WTC11 (cell line): ENCODE measurements around the gene CHST7. TPM values are rescaled to one million over a fixed set of nuclear protein-coding genes. Genes with fewer than 3 reads are reported as not detected.

Source experiments
- ATAC-seq: fragments of 200-7000 bp; cut with Tn5 transposase; 2 replicates; pipeline ENCODE4 v1.10.0; 2021; ENCODE audit warnings: mild to moderate bottlenecking, moderate library complexity
- CTCF ChIA-PET: fragments of 300-600 bp; sonication (Branson Sonifier 250); formaldehyde crosslinking; loops from one replicate; lab custom pipeline; 2021; ENCODE audit warnings: antibody characterized with exemption; lab: Charles Lee
- POLR2A ChIA-PET: fragments of 350-600 bp; sonication (Branson Sonifier 250); formaldehyde crosslinking; loops from one replicate; lab custom pipeline; 2021; ENCODE audit warnings: antibody characterized with exemption; lab: Charles Lee
- DNase-seq: peaks from one replicate; pipeline ENCODE4 v3.0.0; 2021; ENCODE audit warnings: low spot score
- H3K27ac Mint-ChIP-seq: 2 replicates; pipeline ENCODE4 v1.8.0; 2021; ENCODE audit warnings: mixed read lengths
- H3K27me3 Mint-ChIP-seq: 2 replicates; pipeline ENCODE4 v1.8.0; 2021; ENCODE audit warnings: low read depth, mild to moderate bottlenecking, moderate library complexity, mixed read lengths
- H3K36me3 Mint-ChIP-seq: 2 replicates; pipeline ENCODE4 v1.8.0; 2021; ENCODE audit warnings: mixed read lengths
- H3K4me1 Mint-ChIP-seq: 2 replicates; pipeline ENCODE4 v1.8.0; 2022; ENCODE audit warnings: mixed read lengths
- H3K4me3 Mint-ChIP-seq: 2 replicates; pipeline ENCODE4 v1.8.0; 2021; ENCODE audit warnings: mild to moderate bottlenecking, moderate library complexity, mixed read lengths
- H3K9me3 Mint-ChIP-seq: 2 replicates; pipeline ENCODE4 v1.8.0; 2021; ENCODE audit warnings: mixed read lengths
- ATF1 ChIP-seq: sonication (generic); formaldehyde crosslinking; IDR thresholded peaks from 2 replicates; pipeline ENCODE4 v1.8.1; 2023; ENCODE audit warnings: mild to moderate bottlenecking, moderate library complexity, missing genetic modification reagents
- ATF6 ChIP-seq: sonication (generic); formaldehyde crosslinking; IDR thresholded peaks from 2 replicates; pipeline ENCODE4 v1.8.1; 2023; ENCODE audit warnings: mild to moderate bottlenecking, missing genetic modification reagents
- CREB1 ChIP-seq: sonication (generic); formaldehyde crosslinking; IDR thresholded peaks from 2 replicates; pipeline ENCODE4 v1.8.0; 2023; ENCODE audit warnings: mild to moderate bottlenecking, missing genetic modification reagents
- CREM ChIP-seq: sonication (generic); formaldehyde crosslinking; IDR thresholded peaks from 2 replicates; pipeline ENCODE4 v1.8.1; 2022; ENCODE audit warnings: mild to moderate bottlenecking, missing genetic modification reagents, moderate library complexity
- E2F1 ChIP-seq: sonication (generic); formaldehyde crosslinking; IDR thresholded peaks from 2 replicates; pipeline ENCODE4 v1.8.0; 2022; ENCODE audit warnings: mild to moderate bottlenecking, missing genetic modification reagents
- FOXP4 ChIP-seq: sonication (generic); formaldehyde crosslinking; IDR thresholded peaks from 2 replicates; pipeline ENCODE4 v1.8.0; 2022; ENCODE audit warnings: mild to moderate bottlenecking, missing genetic modification reagents
- HMGA2 ChIP-seq: fragments of 250-450 bp; sonication (Bioruptor Pico); IDR thresholded peaks from 2 replicates; pipeline ENCODE4 v1.4.0; 2021; ENCODE audit warnings: mild to moderate bottlenecking, moderate library complexity
- NFYB ChIP-seq: sonication (generic); formaldehyde crosslinking; conservative IDR thresholded peaks from 2 replicates; pipeline ENCODE4 v1.8.0; 2022; ENCODE audit warnings: low read depth, missing genetic modification reagents
- OVOL2 ChIP-seq: fragments of 250-450 bp; sonication (Bioruptor Pico); IDR thresholded peaks from 2 replicates; pipeline ENCODE4 v1.9.0; 2021; ENCODE audit warnings: mild to moderate bottlenecking, borderline replicate concordance
- RELA ChIP-seq: sonication (generic); formaldehyde crosslinking; IDR thresholded peaks from 2 replicates; pipeline ENCODE4 v1.8.1; 2022; ENCODE audit warnings: missing genetic modification reagents, mild to moderate bottlenecking, borderline replicate concordance
- SMAD4 ChIP-seq: sonication (generic); formaldehyde crosslinking; IDR thresholded peaks from 2 replicates; pipeline ENCODE4 v1.8.0; 2022; ENCODE audit warnings: mild to moderate bottlenecking, missing genetic modification reagents
- ZBTB21 ChIP-seq: sonication (generic); formaldehyde crosslinking; IDR thresholded peaks from 2 replicates; pipeline ENCODE4 v1.8.1; 2023; ENCODE audit warnings: mild to moderate bottlenecking, missing genetic modification reagents, borderline replicate concordance
- ZNF219 ChIP-seq: sonication (generic); formaldehyde crosslinking; IDR thresholded peaks from 2 replicates; pipeline ENCODE4 v1.8.0; 2023; ENCODE audit warnings: missing genetic modification reagents, mild to moderate bottlenecking, borderline replicate concordance
- ZNF232 ChIP-seq: sonication (generic); formaldehyde crosslinking; IDR thresholded peaks from 2 replicates; pipeline ENCODE4 v1.8.0; 2022; ENCODE audit warnings: mild to moderate bottlenecking, missing genetic modification reagents
- ZNF416 ChIP-seq: fragments of 250-450 bp; sonication (Bioruptor Pico); IDR thresholded peaks from 2 replicates; pipeline ENCODE4 v1.9.0; 2021; ENCODE audit warnings: mild to moderate bottlenecking, inconsistent platforms
- ZNF532 ChIP-seq: fragments of 250-450 bp; sonication (Bioruptor Pico); IDR thresholded peaks from 2 replicates; pipeline ENCODE4 v1.9.0; 2021; ENCODE audit warnings: mild to moderate bottlenecking, borderline replicate concordance
- total RNA-seq: library from RNA; stranded (reverse); gene quantifications from 3 replicates; pipeline ENCODE4 v1.2.3, GENCODE V29; 2021
- TF ChIP-seq, protein P1 (sequence below): fragments of 250-450 bp; sonication (Bioruptor Pico); IDR thresholded peaks from 2 replicates; pipeline ENCODE4 v1.9.0; 2021; ENCODE audit warnings: moderate library complexity, mild to moderate bottlenecking, inconsistent platforms, borderline replicate concordance
- TF ChIP-seq, protein P2 (sequence below): sonication (generic); formaldehyde crosslinking; IDR thresholded peaks from 2 replicates; pipeline ENCODE4 v1.8.1; 2023; ENCODE audit warnings: mild to moderate bottlenecking, missing genetic modification reagents, moderate library complexity

Gene CHST7
- total RNA-seq, 1 experiment from 2014 or later: 19.6 TPM

DNA sequence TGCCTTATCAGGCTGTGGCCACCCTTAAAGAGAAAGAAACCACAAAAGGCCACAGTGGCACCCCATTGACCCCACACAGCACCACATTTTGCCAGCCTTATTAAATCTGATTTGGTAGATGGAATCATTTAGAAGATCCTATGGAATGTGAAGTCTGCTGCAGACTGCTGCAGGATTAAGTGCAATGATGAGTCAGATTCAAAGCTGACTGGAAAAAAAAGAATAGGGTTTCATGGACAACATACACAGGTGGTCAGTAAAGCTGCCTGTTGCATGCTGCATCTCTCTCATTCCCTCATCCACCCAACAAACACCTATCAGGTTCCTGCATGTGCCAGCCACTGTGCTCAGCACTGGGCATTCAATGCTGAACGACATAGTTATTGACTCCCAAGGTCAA lies 56.6 kb downstream of the CHST7 start (continued):
- TF ChIP-seq E2F1 (CRISPR knock-in tag): no peak
- TF ChIP-seq SMAD4 (CRISPR knock-in tag): no peak
- TF ChIP-seq FOXP4 (CRISPR knock-in tag): no peak
- no peak for TF ChIP-seq CREM
- no peak for TF ChIP-seq CREB1 (CRISPR knock-in tag)
- no peak for TF ChIP-seq ZNF232
- no peak for TF ChIP-seq RELA (CRISPR knock-in tag)
- no peak for TF ChIP-seq ATF6 (CRISPR knock-in tag)
- TF ChIP-seq, protein P1, sequence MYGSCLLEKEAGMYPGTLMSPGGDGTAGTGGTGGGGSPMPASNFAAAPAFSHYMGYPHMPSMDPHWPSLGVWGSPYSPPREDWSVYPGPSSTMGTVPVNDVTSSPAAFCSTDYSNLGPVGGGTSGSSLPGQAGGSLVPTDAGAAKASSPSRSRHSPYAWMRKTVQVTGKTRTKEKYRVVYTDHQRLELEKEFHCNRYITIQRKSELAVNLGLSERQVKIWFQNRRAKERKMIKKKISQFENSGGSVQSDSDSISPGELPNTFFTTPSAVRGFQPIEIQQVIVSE (CRISPR knock-in tag): no peak
- no peak for TF ChIP-seq HMGA2 (CRISPR knock-in tag)
- TF ChIP-seq ZNF532: no peak
- TF ChIP-seq NFYB (CRISPR knock-in tag): no peak
- TF ChIP-seq, protein P2, sequence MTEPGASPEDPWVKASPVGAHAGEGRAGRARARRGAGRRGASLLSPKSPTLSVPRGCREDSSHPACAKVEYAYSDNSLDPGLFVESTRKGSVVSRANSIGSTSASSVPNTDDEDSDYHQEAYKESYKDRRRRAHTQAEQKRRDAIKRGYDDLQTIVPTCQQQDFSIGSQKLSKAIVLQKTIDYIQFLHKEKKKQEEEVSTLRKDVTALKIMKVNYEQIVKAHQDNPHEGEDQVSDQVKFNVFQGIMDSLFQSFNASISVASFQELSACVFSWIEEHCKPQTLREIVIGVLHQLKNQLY (CRISPR knock-in tag): no peak
- TF ChIP-seq ZNF219 (CRISPR knock-in tag): no peak
- TF ChIP-seq ZNF416 (CRISPR knock-in tag): no peak

DNA sequence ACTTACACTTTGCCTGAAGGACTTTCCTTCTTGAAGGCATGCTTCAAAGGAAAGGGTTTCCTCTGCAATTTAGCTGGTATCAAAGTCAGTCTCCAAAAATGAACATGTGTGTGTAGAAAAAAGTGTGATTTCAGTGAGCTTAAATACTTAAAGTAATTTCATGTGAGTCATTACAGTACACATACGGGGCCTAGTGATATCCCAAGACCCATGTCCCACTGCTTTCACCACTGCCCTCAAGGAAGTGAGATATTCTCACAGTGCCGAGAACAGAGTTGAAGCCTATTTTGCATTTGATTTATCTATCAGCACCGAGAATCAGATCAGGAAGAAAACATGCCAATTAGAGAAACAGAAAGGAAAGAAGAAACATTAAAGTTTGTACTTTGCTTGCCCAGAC lies 61.0 kb downstream of the CHST7 start:
- H3K27ac Mint-ChIP-seq: no peak overlapping the region
- no peak for DNase-seq
- no peak for TF ChIP-seq ZBTB21 (CRISPR knock-in tag)
- TF ChIP-seq ATF1 (CRISPR knock-in tag): no peak
- no peak for TF ChIP-seq ATF6 (CRISPR knock-in tag)
- TF ChIP-seq OVOL2 (CRISPR knock-in tag): no peak
- TF ChIP-seq, all 79 proteins: peak for 0
- H3K27me3 Mint-ChIP-seq: no peaks in the 10 kb centered on the region
- POLR2A ChIA-PET: interaction anchor here (0.7 kb wide), 1 partner anchor 209 kb away, joined by 4 read pairs; no protein-coding TSS in a partner anchor
- H3K4me1 Mint-ChIP-seq: no peaks in the 10 kb centered on the region
- no peak overlapping the region for H3K4me3 Mint-ChIP-seq
- no peak for ATAC-seq
- H3K9me3 Mint-ChIP-seq: no peaks in the 10 kb centered on the region
- peaks cover 26% of the 10 kb centered on the region for H3K36me3 Mint-ChIP-seq
- CTCF ChIA-PET: no interaction called here
